Measurements from ENCODE around the gene FXN.

Gene FXN

GRCh38 chr9:69147041-69147834 lies 111.7 kb downstream of the FXN start:
- no peak for DNase-seq

GRCh38 chr9:69149321-69149807 lies 113.8 kb downstream of the FXN start:
- no peak for DNase-seq

All from inflammatory macrophage treated with lipopolysaccharide for 4 hours (primary cell).